Measurements from ENCODE around the gene JUND.
A peak's percentile ranks its signal among the peaks of the same experiment; 100 is the strongest.

The JUND gene

DNA sequence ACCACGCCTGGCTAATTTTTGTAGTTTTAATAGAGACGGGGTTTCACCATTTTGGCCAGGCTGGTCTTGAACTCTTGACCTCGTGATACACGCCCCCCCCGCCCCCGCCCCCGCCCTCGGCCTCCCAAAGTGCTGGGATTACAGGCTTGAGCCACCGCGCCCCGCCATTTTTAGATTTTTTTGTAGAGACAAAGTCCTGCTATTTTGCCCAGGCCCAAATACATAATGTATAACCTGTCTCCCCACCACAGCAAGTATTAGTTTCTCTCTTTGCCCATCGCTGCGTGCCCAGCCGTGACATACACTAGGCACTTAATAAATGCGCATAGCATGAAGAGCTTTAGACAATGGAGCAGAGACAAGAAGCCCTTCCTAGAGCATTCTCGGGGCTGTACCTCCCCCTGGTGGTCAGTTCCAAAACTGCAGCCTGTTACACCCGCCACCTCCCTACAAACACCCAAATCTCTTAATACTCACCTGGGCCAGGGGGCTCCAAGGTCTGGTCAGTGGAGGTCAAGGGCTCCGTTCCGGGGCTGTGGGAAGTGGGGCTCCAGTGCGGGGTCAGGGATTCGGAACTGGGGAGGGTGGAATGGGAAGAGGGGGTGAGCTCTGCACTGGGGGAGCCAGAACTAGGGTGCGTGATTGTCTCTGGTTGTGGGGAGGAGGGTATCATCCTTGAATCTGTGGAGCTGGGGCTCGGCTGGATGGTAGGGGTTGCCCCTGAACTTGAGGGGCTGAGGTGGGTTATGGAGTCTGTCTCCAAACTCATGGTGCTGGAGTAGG, 29.6 kb downstream of the JUND start:
- Mint-ChIP-seq H3K9me3 (no peaks in the 10 kb centered on the region), H3K27ac (peak overlapping the region; percentile 51), H3K27me3 (peaks cover 47% of the 10 kb centered on the region), H3K4me1 (ENCODE audit: low read depth) (peaks cover 35% of the 10 kb centered on the region), H3K4me3 (no peak overlapping the region), H3K36me3 (ENCODE audit: low read depth) (no peaks in the 10 kb centered on the region)
- intact Hi-C loops (cut with micrococcal nuclease) = loop anchor here (1.0 to 5.0 kb wide), 2 partner anchors 43 to 189 kb away; no protein-coding TSS in a partner anchor

DNA sequence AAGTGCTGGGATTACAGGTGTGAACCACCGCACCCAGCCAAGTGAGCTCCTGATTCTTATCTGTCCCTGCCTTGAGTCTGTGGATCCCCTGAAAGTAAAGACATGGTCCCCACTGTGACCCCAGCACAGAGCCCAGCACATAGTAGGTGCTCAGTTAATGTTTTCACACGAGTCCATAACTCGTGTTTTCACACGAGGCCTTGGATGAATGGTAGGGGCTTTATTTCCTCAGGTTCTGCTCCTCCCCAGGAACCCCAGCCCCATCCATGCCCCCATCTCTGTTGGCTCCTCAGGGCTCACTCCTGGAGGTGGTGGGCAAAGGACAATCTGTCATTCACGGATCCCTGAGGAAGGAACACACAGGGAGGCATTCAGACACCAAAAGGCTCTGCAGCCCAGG, 31.6 kb downstream of the JUND start:
- intact Hi-C loops (cut with micrococcal nuclease) = loop anchor here (5.0 kb wide), 1 partner anchor 188 kb away; no protein-coding TSS in a partner anchor
- peaks cover 30% of the 10 kb centered on the region for H3K4me1 Mint-ChIP-seq (ENCODE audit: low read depth)
- H3K9me3 Mint-ChIP-seq = no peaks in the 10 kb centered on the region
- H3K4me3 Mint-ChIP-seq = no peak overlapping the region
- no peak overlapping the region for H3K27ac Mint-ChIP-seq
- peaks cover 45% of the 10 kb centered on the region for H3K27me3 Mint-ChIP-seq
- no peaks in the 10 kb centered on the region for H3K36me3 Mint-ChIP-seq (ENCODE audit: low read depth)

DNA sequence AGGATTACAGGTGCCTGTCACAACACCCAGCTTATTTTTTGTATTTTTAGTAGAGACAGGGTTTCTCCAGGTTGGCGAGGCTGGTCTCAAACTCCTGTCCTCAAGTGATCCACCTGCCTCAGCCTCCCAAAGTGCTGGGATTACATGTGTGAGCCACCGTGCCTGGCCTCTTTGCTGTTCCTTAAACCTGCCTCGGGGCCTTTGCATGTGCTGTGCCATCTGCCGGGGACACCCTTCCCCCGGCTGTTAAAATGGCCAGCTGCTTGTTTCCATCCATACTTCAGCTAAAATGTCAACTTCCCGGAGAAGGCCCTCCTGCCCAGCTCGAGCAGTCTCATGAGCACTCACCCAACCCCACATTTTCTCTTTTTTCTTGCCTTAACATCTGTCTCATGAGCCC, 36.1 kb downstream of the JUND start:
- no peak overlapping the region for H3K4me3 Mint-ChIP-seq
- no peaks in the 10 kb centered on the region for H3K36me3 Mint-ChIP-seq (ENCODE audit: low read depth)
- peaks cover 7% of the 10 kb centered on the region for H3K4me1 Mint-ChIP-seq (ENCODE audit: low read depth)
- peaks cover 37% of the 10 kb centered on the region for H3K27me3 Mint-ChIP-seq
- H3K9me3 Mint-ChIP-seq = no peaks in the 10 kb centered on the region
- H3K27ac Mint-ChIP-seq = no peak overlapping the region
- intact Hi-C loops (cut with micrococcal nuclease) = no loop called here

DNA sequence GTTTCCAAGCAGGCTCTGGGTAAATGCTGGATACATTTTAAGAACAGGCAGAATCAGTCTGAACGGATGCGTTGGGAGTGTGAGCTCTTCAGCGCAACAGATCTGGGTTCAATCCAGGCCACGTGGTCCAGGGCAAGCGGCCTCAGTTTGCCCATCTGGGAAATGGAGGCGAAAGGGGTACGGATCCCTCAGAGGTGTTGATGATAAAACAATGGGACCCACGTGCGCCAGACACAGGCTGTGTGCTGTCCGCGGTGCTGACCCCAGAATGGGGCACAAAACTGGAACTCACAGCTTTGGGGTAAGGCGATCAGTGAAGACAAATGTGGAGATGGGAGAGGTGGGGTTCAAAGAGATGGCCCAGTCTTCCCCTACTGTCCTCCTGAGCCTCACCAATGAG, 42.1 kb downstream of the JUND start:
- Mint-ChIP-seq H3K9me3 (no peaks in the 10 kb centered on the region), H3K36me3 (ENCODE audit: low read depth) (no peaks in the 10 kb centered on the region), H3K4me1 (ENCODE audit: low read depth) (peaks cover 7% of the 10 kb centered on the region), H3K27ac (no peak overlapping the region), H3K27me3 (peaks cover 54% of the 10 kb centered on the region), H3K4me3 (no peak overlapping the region)
- intact Hi-C loops (cut with micrococcal nuclease) = no loop called here

GRCh38 chr19:18234194-18234593, 47.2 kb downstream of the JUND start:
- Mint-ChIP-seq H3K27me3 (peaks cover 70% of the 10 kb centered on the region), H3K4me3 (no peak overlapping the region), H3K9me3 (peaks cover 7% of the 10 kb centered on the region), H3K36me3 (ENCODE audit: low read depth) (no peaks in the 10 kb centered on the region), H3K4me1 (ENCODE audit: low read depth) (peaks cover 23% of the 10 kb centered on the region), H3K27ac (no peak overlapping the region)
- intact Hi-C loops (cut with micrococcal nuclease) = no loop called here

- no peak overlapping the region for H3K4me3 Mint-ChIP-seq
- intact Hi-C loops (cut with micrococcal nuclease) = no loop called here
- H3K9me3 Mint-ChIP-seq = peaks cover 7% of the 10 kb centered on the region
- H3K36me3 Mint-ChIP-seq (ENCODE audit: low read depth) = no peaks in the 10 kb centered on the region
- peaks cover 23% of the 10 kb centered on the region for H3K4me1 Mint-ChIP-seq (ENCODE audit: low read depth)
- H3K27me3 Mint-ChIP-seq = peaks cover 68% of the 10 kb centered on the region
- no peak overlapping the region for H3K27ac Mint-ChIP-seq
Measured at GRCh38 chr19:18233224-18233825, 48.1 kb downstream of the JUND start.

DNA sequence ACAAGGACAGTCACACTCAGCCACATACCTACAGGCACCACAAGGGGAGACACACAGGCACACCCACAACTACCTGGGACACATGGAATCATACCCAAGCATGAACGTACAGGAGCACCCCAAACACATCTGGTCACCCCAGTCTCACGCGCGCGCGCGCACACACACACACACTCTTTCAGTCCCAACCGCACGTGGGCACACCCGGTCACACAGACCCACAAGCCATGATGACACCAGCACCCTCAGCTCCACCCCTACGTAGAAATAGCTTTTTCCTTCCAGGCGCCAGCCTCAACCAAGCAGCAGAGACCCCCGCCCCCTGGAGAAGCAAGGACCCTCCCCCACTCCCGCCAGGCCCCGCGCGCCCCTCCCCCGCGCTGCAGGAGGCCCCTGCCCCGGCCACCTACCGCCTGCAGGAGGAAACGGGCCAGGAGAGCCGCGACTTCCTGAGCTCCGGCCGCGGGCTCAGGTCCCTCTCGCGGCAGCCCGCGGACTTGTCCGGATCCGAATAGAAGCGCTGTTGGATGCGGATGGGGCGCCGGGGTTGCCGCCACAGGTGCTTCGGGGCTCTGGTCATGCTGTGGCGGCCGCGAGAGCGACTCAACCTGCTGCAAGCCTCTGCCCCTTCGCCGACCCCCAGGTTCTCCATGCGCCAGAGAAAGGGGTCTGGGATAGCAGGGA, 48.7 kb downstream of the JUND start:
- peaks cover 71% of the 10 kb centered on the region for H3K27me3 Mint-ChIP-seq
- peaks cover 7% of the 10 kb centered on the region for H3K9me3 Mint-ChIP-seq
- no peak overlapping the region for H3K4me3 Mint-ChIP-seq
- no peaks in the 10 kb centered on the region for H3K36me3 Mint-ChIP-seq (ENCODE audit: low read depth)
- no peak overlapping the region for H3K27ac Mint-ChIP-seq
- H3K4me1 Mint-ChIP-seq (ENCODE audit: low read depth) = peaks cover 23% of the 10 kb centered on the region
- intact Hi-C loops (cut with micrococcal nuclease) = no loop called here

- Mint-ChIP-seq H3K27me3 (peaks cover 78% of the 10 kb centered on the region), H3K4me1 (ENCODE audit: low read depth) (peaks cover 27% of the 10 kb centered on the region), H3K36me3 (ENCODE audit: low read depth) (no peaks in the 10 kb centered on the region), H3K4me3 (no peak overlapping the region), H3K9me3 (peaks cover 7% of the 10 kb centered on the region), H3K27ac (no peak overlapping the region)
- intact Hi-C loops (cut with micrococcal nuclease) = no loop called here
Measured at GRCh38 chr19:18231775-18232174, 49.6 kb downstream of the JUND start.

GRCh38 chr19:18230941-18231734, 50.3 kb downstream of the JUND start:
- no peak overlapping the region for H3K4me3 Mint-ChIP-seq
- peaks cover 7% of the 10 kb centered on the region for H3K9me3 Mint-ChIP-seq
- no peaks in the 10 kb centered on the region for H3K36me3 Mint-ChIP-seq (ENCODE audit: low read depth)
- intact Hi-C loops (cut with micrococcal nuclease) = no loop called here
- peaks cover 27% of the 10 kb centered on the region for H3K4me1 Mint-ChIP-seq (ENCODE audit: low read depth)
- no peak overlapping the region for H3K27ac Mint-ChIP-seq
- H3K27me3 Mint-ChIP-seq = peaks cover 80% of the 10 kb centered on the region

- peaks cover 38% of the 10 kb centered on the region for H3K4me1 Mint-ChIP-seq (ENCODE audit: low read depth)
- no peak overlapping the region for H3K4me3 Mint-ChIP-seq
- no peak overlapping the region for H3K27ac Mint-ChIP-seq
- intact Hi-C loops (cut with micrococcal nuclease) = no loop called here
- peaks cover 7% of the 10 kb centered on the region for H3K9me3 Mint-ChIP-seq
- peaks cover 80% of the 10 kb centered on the region for H3K27me3 Mint-ChIP-seq
- H3K36me3 Mint-ChIP-seq (ENCODE audit: low read depth) = no peaks in the 10 kb centered on the region
Measured at GRCh38 chr19:18229915-18230314, 51.5 kb downstream of the JUND start.
